PC-9 (cell line): Measurements from ENCODE around the gene MOBP. TPM values are rescaled to one million over a fixed set of nuclear protein-coding genes. Genes with fewer than 3 reads are reported as not detected.

Experiments
- BruUV-seq: library from RNA; stranded (reverse); fragments of 400-500 nt; replicated peaks from 2 replicates; lab custom pipeline; 2021; lab: Mats Ljungman, UMichigan
- CTCF ChIA-PET: fragments of 300-600 bp; sonication (Branson Sonifier 250); formaldehyde crosslinking; loops from one replicate; lab custom pipeline; 2022; ENCODE audit warnings: antibody characterized with exemption; lab: Charles Lee
- POLR2A ChIA-PET: fragments of 300-600 bp; sonication (Branson Sonifier 250); formaldehyde crosslinking; loops from one replicate; lab custom pipeline; 2022; ENCODE audit warnings: antibody characterized with exemption; ENCODE audit not compliant: unreplicated experiment; lab: Charles Lee
- DNase-seq, 2 experiments: peaks; one replicate each; pipeline versions ENCODE4 v3.0.0 to v3.0.0-alpha.2; 2015 to 2022; ENCODE audit warnings: mixed read lengths in 1 of 2
- H2AFZ ChIP-seq: fragments of 200-600 bp; sonication (generic); 2 replicates; pipeline ENCODE4 v1.8.1; 2017; ENCODE audit warnings: antibody characterized with exemption
- H3F3A ChIP-seq: fragments of 200-600 bp; sonication (generic); 2 replicates; pipeline ENCODE4 v1.8.1; 2017; ENCODE audit warnings: antibody characterized with exemption, mild to moderate bottlenecking, low read depth; ENCODE audit not compliant: insufficient read depth
- H3K27ac ChIP-seq: fragments of 200-600 bp; sonication (generic); 2 replicates; pipeline ENCODE4 v1.6.1; 2016; ENCODE audit warnings: mixed run types
- H3K27me3 ChIP-seq: fragments of 200-600 bp; sonication (generic); 2 replicates; pipeline ENCODE4 v1.6.1; 2016; ENCODE audit warnings: low read depth, mixed run types; ENCODE audit not compliant: insufficient read depth
- H3K36me3 ChIP-seq: fragments of 200-600 bp; sonication (generic); 2 replicates; pipeline ENCODE4 v1.6.1; 2016; ENCODE audit warnings: low read depth, mixed run types
- H3K4me1 ChIP-seq: fragments of 200-600 bp; sonication (generic); replicated peaks from 2 replicates; pipeline ENCODE4 v1.6.1; 2016; ENCODE audit warnings: mixed run types; ENCODE audit not compliant: insufficient read depth
- H3K4me2 ChIP-seq: fragments of 200-600 bp; sonication (generic); 2 replicates; pipeline ENCODE4 v1.6.1; 2017; ENCODE audit warnings: mixed run types
- H3K4me3 ChIP-seq: fragments of 200-600 bp; sonication (generic); 2 replicates; pipeline ENCODE4 v1.6.1; 2016; ENCODE audit warnings: mixed run types
- H3K79me2 ChIP-seq: fragments of 200-600 bp; sonication (generic); 2 replicates; pipeline ENCODE4 v1.6.1; 2017; ENCODE audit warnings: low read depth, mixed run types
- H3K9me2 ChIP-seq: fragments of 200-600 bp; sonication (generic); 2 replicates; pipeline ENCODE4 v1.8.1; 2017; ENCODE audit warnings: mild to moderate bottlenecking; ENCODE audit not compliant: insufficient read depth
- H3K9me3 ChIP-seq: fragments of 200-600 bp; sonication (generic); 2 replicates; pipeline ENCODE4 v1.8.1; 2016; ENCODE audit warnings: low read depth; ENCODE audit not compliant: insufficient read depth
- H4K20me1 ChIP-seq: fragments of 200-600 bp; sonication (generic); 2 replicates; pipeline ENCODE4 v1.8.1; 2017; ENCODE audit not compliant: insufficient read depth
- EZH2 ChIP-seq: fragments of 200-600 bp; sonication (generic); IDR thresholded peaks from 2 replicates; pipeline ENCODE4 v1.8.0; 2017; ENCODE audit warnings: antibody characterized with exemption, low read depth
- intact Hi-C: fragments of 100-400 bp; cut with micrococcal nuclease; formaldehyde crosslinking; loops from one replicate; pipeline ENCODE4 v1.10.0; 2022; ENCODE audit not compliant: unreplicated experiment
- total RNA-seq: library from RNA; stranded (reverse); gene quantifications from 2 replicates; pipeline ENCODE4 v1.2.3, GENCODE V29; 2021
- TF ChIP-seq, protein P1 (sequence below): fragments of 200-600 bp; sonication (generic); conservative IDR thresholded peaks from 2 replicates; pipeline ENCODE4 v1.6.1; 2017; ENCODE audit warnings: mixed run types, antibody characterized with exemption, mild to moderate bottlenecking, moderate library complexity

The MOBP gene
- total RNA-seq, 1 experiment from 2014 or later: not detected

DNA sequence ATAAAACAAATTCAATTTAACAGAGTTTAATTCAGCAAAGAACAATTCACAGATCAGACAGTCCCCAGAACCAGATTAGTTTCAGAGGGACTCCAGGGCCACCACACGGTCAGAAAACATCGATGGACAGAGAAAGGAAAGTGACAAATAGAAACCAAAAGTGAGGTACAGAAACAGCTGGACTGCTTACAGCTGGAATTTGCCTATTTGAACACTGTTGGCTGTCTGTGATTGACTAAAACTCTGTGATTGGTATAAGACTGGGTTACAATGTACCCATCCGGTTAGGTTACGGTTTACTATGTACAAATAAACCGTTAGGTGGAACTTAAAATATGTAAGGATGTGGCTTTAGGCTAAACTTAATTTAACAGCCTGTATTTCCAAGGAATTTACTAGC lies 30.3 kb downstream of the MOBP start:
- Histone ChIP-seq H4K20me1 (no peaks in the 10 kb centered on the region), H3K9me3 (no peaks in the 10 kb centered on the region), H3K4me2 (peak overlapping the region; percentile 32; the same call in 1 of the 2 replicates), H2AFZ (no peak overlapping the region), H3K27me3 (peaks cover 31% of the 10 kb centered on the region), H3F3A (no peaks in the 10 kb centered on the region), H3K79me2 (no peaks in the 10 kb centered on the region), H3K4me1 (no peaks in the 10 kb centered on the region), H3K36me3 (no peaks in the 10 kb centered on the region), H3K9me2 (no peaks in the 10 kb centered on the region), H3K27ac (no peak overlapping the region), H3K4me3 (no peak overlapping the region)
- CTCF ChIA-PET: no interaction called here
- no peak for DNase-seq
- BruUV-seq: no TSS peak
- no peak for TF ChIP-seq EZH2
- TF ChIP-seq, protein P1, sequence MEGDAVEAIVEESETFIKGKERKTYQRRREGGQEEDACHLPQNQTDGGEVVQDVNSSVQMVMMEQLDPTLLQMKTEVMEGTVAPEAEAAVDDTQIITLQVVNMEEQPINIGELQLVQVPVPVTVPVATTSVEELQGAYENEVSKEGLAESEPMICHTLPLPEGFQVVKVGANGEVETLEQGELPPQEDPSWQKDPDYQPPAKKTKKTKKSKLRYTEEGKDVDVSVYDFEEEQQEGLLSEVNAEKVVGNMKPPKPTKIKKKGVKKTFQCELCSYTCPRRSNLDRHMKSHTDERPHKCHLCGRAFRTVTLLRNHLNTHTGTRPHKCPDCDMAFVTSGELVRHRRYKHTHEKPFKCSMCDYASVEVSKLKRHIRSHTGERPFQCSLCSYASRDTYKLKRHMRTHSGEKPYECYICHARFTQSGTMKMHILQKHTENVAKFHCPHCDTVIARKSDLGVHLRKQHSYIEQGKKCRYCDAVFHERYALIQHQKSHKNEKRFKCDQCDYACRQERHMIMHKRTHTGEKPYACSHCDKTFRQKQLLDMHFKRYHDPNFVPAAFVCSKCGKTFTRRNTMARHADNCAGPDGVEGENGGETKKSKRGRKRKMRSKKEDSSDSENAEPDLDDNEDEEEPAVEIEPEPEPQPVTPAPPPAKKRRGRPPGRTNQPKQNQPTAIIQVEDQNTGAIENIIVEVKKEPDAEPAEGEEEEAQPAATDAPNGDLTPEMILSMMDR: no peak
- POLR2A ChIA-PET: no interaction called here
- intact Hi-C loops: loop anchor here (2.0 kb wide), 2 partner anchors 49 to 81 kb away; no protein-coding TSS in a partner anchor

DNA sequence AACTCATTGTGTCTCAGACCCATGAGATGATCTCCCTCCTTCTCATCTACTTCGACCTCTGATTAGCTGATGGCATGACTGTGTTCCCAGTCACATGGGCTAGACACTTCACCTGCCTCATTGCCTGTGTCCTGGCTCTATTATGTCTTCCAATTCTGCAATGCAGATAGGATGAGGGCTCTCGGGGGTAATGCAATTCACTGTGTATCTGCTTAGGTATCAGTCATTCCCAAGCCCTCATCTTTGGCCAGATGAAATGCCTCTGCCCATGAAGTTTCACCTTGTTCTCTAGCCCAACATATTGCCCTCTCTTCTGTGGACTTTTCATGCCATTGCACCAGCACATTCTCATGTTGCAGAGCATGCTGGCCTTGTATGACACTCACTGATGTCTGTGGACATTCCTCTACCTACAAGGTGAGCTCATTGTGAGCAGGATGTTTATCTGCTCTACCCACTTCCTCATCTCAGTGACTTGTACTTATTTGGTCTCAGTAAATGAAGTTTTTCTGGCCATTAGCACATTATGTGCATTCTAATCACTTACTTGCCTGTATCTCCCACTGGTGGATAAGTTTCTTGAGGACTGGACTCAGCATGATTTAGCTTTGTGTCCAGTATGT lies 32.3 kb downstream of the MOBP start:
- Histone ChIP-seq H3K4me1 (no peaks in the 10 kb centered on the region), H3K4me3 (no peak overlapping the region), H3K36me3 (no peaks in the 10 kb centered on the region), H3K27me3 (peaks cover 37% of the 10 kb centered on the region), H3F3A (no peaks in the 10 kb centered on the region), H3K4me2 (no peak overlapping the region), H2AFZ (no peak overlapping the region), H4K20me1 (no peaks in the 10 kb centered on the region), H3K9me2 (no peaks in the 10 kb centered on the region), H3K27ac (no peak overlapping the region), H3K9me3 (no peaks in the 10 kb centered on the region), H3K79me2 (no peaks in the 10 kb centered on the region)
- DNase-seq: no peak
- ChIA-PET POLR2A (no interaction called here), CTCF (no interaction called here)
- intact Hi-C loops: loop anchor here (2.0 kb wide), 2 partner anchors 51 to 83 kb away; no protein-coding TSS in a partner anchor
- no peak for TF ChIP-seq EZH2
- TF ChIP-seq, protein P1: no peak
- BruUV-seq: no TSS peak

DNA sequence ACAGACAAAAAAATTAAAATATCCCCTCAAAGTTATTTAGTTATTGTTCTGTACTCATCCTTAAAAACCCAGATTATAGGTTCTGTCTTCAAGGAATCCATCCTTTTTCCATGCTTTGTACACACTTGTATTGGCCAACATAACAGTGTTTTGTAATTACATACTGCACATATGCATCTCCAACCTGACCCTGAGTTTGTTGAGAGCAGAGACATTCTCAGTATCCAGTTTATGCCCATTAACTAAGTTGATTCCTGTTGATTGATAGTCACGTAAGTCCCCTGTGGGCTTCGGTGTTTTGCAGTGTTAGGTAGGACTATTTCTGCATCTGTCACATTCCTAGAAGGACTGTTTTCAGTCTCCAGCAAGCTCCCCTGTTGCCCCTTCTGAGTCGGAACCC lies 33.6 kb downstream of the MOBP start:
- ChIA-PET CTCF (no interaction called here), POLR2A (no interaction called here)
- H3K4me3 ChIP-seq: no peak overlapping the region
- H3K9me2 ChIP-seq: no peaks in the 10 kb centered on the region
- no peaks in the 10 kb centered on the region for H3K79me2 ChIP-seq
- H3K36me3 ChIP-seq: no peaks in the 10 kb centered on the region
- DNase-seq: no peak
- no peak overlapping the region for H3K4me2 ChIP-seq
- no peaks in the 10 kb centered on the region for H3K4me1 ChIP-seq
- H2AFZ ChIP-seq: no peak overlapping the region
- H3F3A ChIP-seq: no peaks in the 10 kb centered on the region
- H3K27me3 ChIP-seq: peaks cover 37% of the 10 kb centered on the region
- intact Hi-C loops: no loop called here
- BruUV-seq: no TSS peak
- no peaks in the 10 kb centered on the region for H3K9me3 ChIP-seq
- no peaks in the 10 kb centered on the region for H4K20me1 ChIP-seq
- TF ChIP-seq, protein P1: no peak
- no peak for TF ChIP-seq EZH2
- H3K27ac ChIP-seq: no peak overlapping the region
